A673 (cell line): ENCODE data around the gene ARHGEF39. TPM values are rescaled to one million over a fixed set of nuclear protein-coding genes. Genes with fewer than 3 reads are reported as not detected.

Source experiments
- Bru-seq: library from RNA; stranded (reverse); fragments of 400-500 nt; gene quantifications from one replicate; lab custom pipeline; 2021; lab: Mats Ljungman, UMichigan
- BruChase-seq, 2 experiments: library from RNA; stranded (reverse); fragments of 400-500 nt; gene quantifications; one replicate each; lab custom pipeline; 2021; lab: Mats Ljungman, UMichigan
- BruUV-seq: library from RNA; stranded (reverse); fragments of 400-500 nt; replicated peaks from 2 replicates; lab custom pipeline; 2021; lab: Mats Ljungman, UMichigan
- CTCF ChIA-PET: fragments of 300-600 bp; sonication (Branson Sonifier 250); formaldehyde crosslinking; loops from one replicate; lab custom pipeline; 2022; ENCODE audit warnings: antibody characterized with exemption; lab: Charles Lee
- POLR2A ChIA-PET: fragments of 300-600 bp; sonication (Branson Sonifier 250); formaldehyde crosslinking; loops from one replicate; lab custom pipeline; 2022; ENCODE audit warnings: antibody characterized with exemption; ENCODE audit not compliant: low non-redundant PET; lab: Charles Lee
- DNase-seq: peaks from one replicate; pipeline ENCODE4 v3.0.0-alpha.2; 2015; ENCODE audit warnings: low spot score
- H3K27ac ChIP-seq: fragments of 200-600 bp; sonication (generic); 2 replicates; pipeline ENCODE4 v1.5.1; 2016; ENCODE audit warnings: mixed run types, low read depth, mild to moderate bottlenecking, mixed read lengths, antibody characterized with exemption, low read length; ENCODE audit not compliant: poor library complexity, severe bottlenecking
- H3K27me3 ChIP-seq: fragments of 200-600 bp; sonication (generic); replicated peaks from 2 replicates; pipeline ENCODE4 v1.6.1; 2017; ENCODE audit warnings: mixed run types, low read depth, mild to moderate bottlenecking, mixed read lengths, antibody characterized with exemption, low read length; ENCODE audit not compliant: insufficient read depth, poor library complexity
- H3K36me3 ChIP-seq: fragments of 200-600 bp; sonication (generic); 2 replicates; pipeline ENCODE4 v1.6.1; 2016; ENCODE audit warnings: mixed run types, mild to moderate bottlenecking, mixed read lengths, antibody characterized with exemption, low read length; ENCODE audit not compliant: insufficient read depth, poor library complexity, severe bottlenecking
- H3K4me1 ChIP-seq: fragments of 200-600 bp; sonication (generic); 2 replicates; pipeline ENCODE4 v1.6.1; 2017; ENCODE audit warnings: mixed run types, mild to moderate bottlenecking, mixed read lengths, antibody characterized with exemption, low read length; ENCODE audit not compliant: insufficient read depth, poor library complexity, severe bottlenecking
- H3K4me3 ChIP-seq: fragments of 200-600 bp; sonication (generic); 2 replicates; pipeline ENCODE4 v1.5.1; 2016; ENCODE audit warnings: low read depth, mixed run types, mild to moderate bottlenecking, mixed read lengths, low read length; ENCODE audit not compliant: poor library complexity, severe bottlenecking
- H3K9me3 ChIP-seq: fragments of 200-600 bp; sonication (generic); 2 replicates; pipeline ENCODE4 v1.6.1; 2016; ENCODE audit warnings: mixed run types, low read depth, mild to moderate bottlenecking, mixed read lengths, antibody characterized with exemption, low read length; ENCODE audit not compliant: poor library complexity, severe bottlenecking
- CTCF ChIP-seq: fragments of 300-800, 200-600 bp; sonication (generic); conservative IDR thresholded peaks from 2 replicates; pipeline ENCODE4 v1.5.1; 2017; ENCODE audit warnings: low read depth, mild to moderate bottlenecking, antibody characterized with exemption, low read length, moderate library complexity, mixed read lengths
- EZH2 ChIP-seq: fragments of 200-600 bp; sonication (generic); IDR thresholded peaks from 2 replicates; pipeline ENCODE4 v1.6.1; 2017; ENCODE audit warnings: borderline replicate concordance, low read depth, mild to moderate bottlenecking, mixed read lengths, antibody characterized with exemption, low read length; ENCODE audit not compliant: poor library complexity, severe bottlenecking
- intact Hi-C: fragments of 100-400 bp; cut with micrococcal nuclease; formaldehyde crosslinking; loops from one replicate; pipeline ENCODE4 v1.10.0; 2022; ENCODE audit not compliant: unreplicated experiment
- long read RNA-seq: library from polyadenylated mRNA; stranded (forward); transcript quantifications from one replicate; pipeline ENCODE4 v2.0.0, GENCODE V29; 2022
- total RNA-seq: library from RNA; stranded (reverse); gene quantifications from 2 replicates; pipeline ENCODE4 v1.2.3, GENCODE V29; 2021

ARHGEF39 gene
- 25.0 and 27.7 TPM in 2 replicates for total RNA-seq
- Bru-seq, nascent RNA, result percentile 77 among the genes with signal in this experiment
- BruChase-seq, experiment 1, labeled RNA remaining after a 2-hour chase, result percentile 66 among the genes with signal in this experiment
- percentile 67 among the genes with signal in this experiment for BruChase-seq, experiment 2, labeled RNA remaining after a 6-hour chase
- long read RNA-seq, transcript ARHGEF39-201 (9 exons, 3,769 nt), result major isoform, 14 of 58 reads
- long read RNA-seq, partial matches to known transcripts, result 10 of 58 reads
- long read RNA-seq, other reads (novel, unspliced or antisense), result 33 of 58 reads

GRCh38 chr9:35664531-35665470 lies at the start of gene ARHGEF39:
ARHGEF39 (minus strand) TSS chr9:35665195; CDS start chr9:35665169, 26 bp downstream.
- no peaks in the 10 kb centered on the region for H3K9me3 ChIP-seq
- POLR2A ChIA-PET, result no interaction called here
- H3K4me1 ChIP-seq, result peaks cover 14% of the 10 kb centered on the region
- H3K27me3 ChIP-seq, result no peaks in the 10 kb centered on the region
- intact Hi-C loops, result no loop called here
- CTCF ChIA-PET, result interaction anchor here (1.4 kb wide), 2 partner anchors 32 to 161 kb away, joined by 3 to 5 read pairs; no protein-coding TSS in a partner anchor
- peak; percentile 84 for DNase-seq
- TF ChIP-seq CTCF (peak; percentile 46), EZH2 (no peak)
- peaks cover 32% of the 10 kb centered on the region for H3K36me3 ChIP-seq
- TSS peak; percentile 32 for BruUV-seq
- peak within 1 kb of the TSS; percentile 76 for H3K4me3 ChIP-seq
- peak within 1 kb of the TSS; percentile 89 for H3K27ac ChIP-seq

- Histone ChIP-seq H3K36me3 (peaks cover 88% of the 10 kb centered on the region), H3K9me3 (no peaks in the 10 kb centered on the region), H3K4me1 (no peaks in the 10 kb centered on the region), H3K27ac (no peak overlapping the region), H3K4me3 (no peak overlapping the region), H3K27me3 (no peaks in the 10 kb centered on the region)
- POLR2A ChIA-PET, result no interaction called here
- CTCF ChIA-PET, result no interaction called here
- intact Hi-C loops, result no loop called here
- TF ChIP-seq CTCF (no peak), EZH2 (no peak)
- no TSS peak for BruUV-seq
- DNase-seq, result no peak
Observed at GRCh38 chr9:35714123-35714522, 49.1 kb upstream of the ARHGEF39 start.

- intact Hi-C loops, result no loop called here
- no peak for DNase-seq
- Histone ChIP-seq H3K36me3 (peaks cover 88% of the 10 kb centered on the region), H3K9me3 (no peaks in the 10 kb centered on the region), H3K4me3 (no peak overlapping the region), H3K27me3 (no peaks in the 10 kb centered on the region), H3K4me1 (no peaks in the 10 kb centered on the region), H3K27ac (no peak overlapping the region)
- no TSS peak for BruUV-seq
- POLR2A ChIA-PET, result no interaction called here
- no peak for TF ChIP-seq EZH2
- CTCF ChIA-PET, result no interaction called here
Observed at GRCh38 chr9:35713578-35713977, 48.6 kb upstream of the ARHGEF39 start.
